ENCODE results near the gene ABHD6.

- TF ChIP-seq POLR2AphosphoS5 (IDR thresholded peaks at IDR 0.05; ENCODE audit: borderline replicate concordance, low read depth, low read length) (no peak), EZH2 (IDR thresholded peaks at IDR 0.05) (no peak)
Observed at GRCh38 chr3:58332575-58333188, 95.1 kb downstream of the ABHD6 start, which contains the start of gene PXK.
